HEK293 (cell line): ENCODE measurements around the gene TTC32.
A peak's percentile ranks its signal among the peaks of the same experiment; 100 is the strongest.

ENCODE experiments used
- CTCF ChIA-PET: fragments of 350-600 bp; formaldehyde crosslinking; extraction: SDS; loops from one replicate; lab custom pipeline; 2021; ENCODE audit warnings: antibody characterized with exemption; lab: Yijun Ruan, JAX
- POLR2A ChIA-PET: fragments of 300-600 bp; formaldehyde crosslinking; extraction: SDS; loops from one replicate; lab custom pipeline; 2020; ENCODE audit warnings: antibody characterized with exemption, inconsistent platforms; lab: Yijun Ruan, JAX
- H3K27ac ChIP-seq: fragments of 200-500 bp; sonication (Bioruptor generic); 2 replicates; pipeline ENCODE4 v1.5.1; 2014; ENCODE audit warnings: low read depth, low read length, control low read depth, inconsistent platforms; ENCODE audit errors: extremely low read depth
- H3K36me3 ChIP-seq, 2 experiments: fragments of 200-500 bp in 1 of 2; sonication (Bioruptor generic) in 1 of 2; 1 replicate in 1 of 2; 2 replicates in 1 of 2; pipeline ENCODE4 v1.5.1; 2014 to 2017; ENCODE audit warnings: inconsistent platforms in 2 of 2, low read length in 2 of 2; ENCODE audit not compliant: control insufficient read depth in 2 of 2, insufficient read depth in 1 of 2
- H3K4me1 ChIP-seq: fragments of 200-500 bp; sonication (Bioruptor generic); 2 replicates; pipeline ENCODE4 v1.5.1; 2014; ENCODE audit warnings: mild to moderate bottlenecking, low read length, inconsistent platforms; ENCODE audit not compliant: control insufficient read depth, insufficient read depth
- H3K4me3 ChIP-seq: 2 replicates; pipeline ENCODE4 v1.5.1; 2011; ENCODE audit warnings: low read depth, mild to moderate bottlenecking, control low read depth, low read length, moderate library complexity
- H3K9me3 ChIP-seq: fragments of 200-500 bp; sonication (Bioruptor generic); 2 replicates; pipeline ENCODE4 v1.5.1; 2014; ENCODE audit warnings: low read depth, low read length, inconsistent platforms; ENCODE audit not compliant: control insufficient read depth, insufficient read depth
- FEZF1 ChIP-seq: fragments of 450-650 bp; formaldehyde crosslinking; IDR thresholded peaks from 2 replicates; pipeline ENCODE4 v1.5.1; 2016; ENCODE audit warnings: missing biosample characterization, missing genetic modification characterization
- HOXD13 ChIP-seq: sonication (generic); formaldehyde crosslinking; IDR thresholded peaks from 2 replicates; pipeline ENCODE4 v1.8.0; 2022; ENCODE audit warnings: missing genetic modification reagents, borderline replicate concordance
- KLF9 ChIP-seq: fragments of 450-650 bp; formaldehyde crosslinking; IDR thresholded peaks from 2 replicates; pipeline ENCODE4 v1.5.1; 2016; ENCODE audit warnings: missing biosample characterization, missing genetic modification characterization, low read depth
- ZNF157 ChIP-seq: fragments of 450-650 bp; formaldehyde crosslinking; IDR thresholded peaks from 2 replicates; pipeline ENCODE4 v1.5.1; 2016; ENCODE audit warnings: missing biosample characterization, missing genetic modification characterization
- ZNF16 ChIP-seq: fragments of 450-650 bp; formaldehyde crosslinking; IDR thresholded peaks from 2 replicates; pipeline ENCODE4 v1.5.1; 2016; ENCODE audit warnings: low read depth, missing biosample characterization, missing genetic modification characterization
- ZNF19 ChIP-seq: fragments of 450-650 bp; formaldehyde crosslinking; IDR thresholded peaks from 2 replicates; pipeline ENCODE4; 2016; ENCODE audit warnings: missing biosample characterization, missing genetic modification characterization, low read depth
- ZNF341 ChIP-seq: fragments of 450-650 bp; formaldehyde crosslinking; IDR thresholded peaks from 2 replicates; pipeline ENCODE4; 2016; ENCODE audit warnings: low read depth, missing biosample characterization, missing genetic modification characterization
- ZNF366 ChIP-seq: fragments of 450-650 bp; formaldehyde crosslinking; conservative IDR thresholded peaks from 2 replicates; pipeline ENCODE4 v1.5.1; 2016; ENCODE audit warnings: missing biosample characterization, missing genetic modification characterization
- ZNF600 ChIP-seq: fragments of 450-650 bp; formaldehyde crosslinking; IDR thresholded peaks from 2 replicates; pipeline ENCODE4 v1.5.1; 2016; ENCODE audit warnings: missing biosample characterization, missing genetic modification characterization
- ZNF768 ChIP-seq: fragments of 450-650 bp; formaldehyde crosslinking; IDR thresholded peaks from 2 replicates; pipeline ENCODE4 v1.5.1; 2018; ENCODE audit warnings: missing biosample characterization, mild to moderate bottlenecking, missing genetic modification characterization
- ZNF837 ChIP-seq: fragments of 450-650 bp; formaldehyde crosslinking; IDR thresholded peaks from 2 replicates; pipeline ENCODE4 v1.5.1; 2016; ENCODE audit warnings: missing biosample characterization, missing genetic modification characterization
- ZSCAN16 ChIP-seq: fragments of 450-650 bp; formaldehyde crosslinking; IDR thresholded peaks from 2 replicates; pipeline ENCODE4 v1.5.1; 2016; ENCODE audit warnings: missing biosample characterization, missing genetic modification characterization
- ZSCAN30 ChIP-seq: fragments of 450-650 bp; IDR thresholded peaks from 2 replicates; pipeline ENCODE4 v1.5.1; 2018; ENCODE audit warnings: missing biosample characterization, mild to moderate bottlenecking, missing genetic modification characterization, moderate library complexity
- TF ChIP-seq, protein P1 (sequence below): fragments of 450-650 bp; formaldehyde crosslinking; IDR thresholded peaks from 2 replicates; pipeline ENCODE4 v1.5.1; 2016; ENCODE audit warnings: missing biosample characterization, missing genetic modification characterization
- TF ChIP-seq, protein P2 (sequence below): fragments of 450-650 bp; formaldehyde crosslinking; IDR thresholded peaks from 2 replicates; pipeline ENCODE4 v1.5.1; 2017; ENCODE audit warnings: missing biosample characterization, missing genetic modification characterization
- TF ChIP-seq, protein P3 (sequence below): fragments of 450-650 bp; formaldehyde crosslinking; IDR thresholded peaks from 2 replicates; pipeline ENCODE4 v1.5.1; 2016; ENCODE audit warnings: missing biosample characterization, missing genetic modification characterization
- TF ChIP-seq, protein P4 (sequence below): fragments of 450-650 bp; formaldehyde crosslinking; IDR thresholded peaks from 2 replicates; pipeline ENCODE4 v1.5.1; 2016; ENCODE audit warnings: missing biosample characterization, missing genetic modification characterization

TTC32 gene

GRCh38 chr2:19914266-19914975 lies 12.6 kb upstream of the TTC32 start (continued):
- no peak for TF ChIP-seq ZNF600
- TF ChIP-seq KLF9 (tag by site-specific recombination): no peak
- TF ChIP-seq HOXD13 (CRISPR knock-in tag): no peak

DNA sequence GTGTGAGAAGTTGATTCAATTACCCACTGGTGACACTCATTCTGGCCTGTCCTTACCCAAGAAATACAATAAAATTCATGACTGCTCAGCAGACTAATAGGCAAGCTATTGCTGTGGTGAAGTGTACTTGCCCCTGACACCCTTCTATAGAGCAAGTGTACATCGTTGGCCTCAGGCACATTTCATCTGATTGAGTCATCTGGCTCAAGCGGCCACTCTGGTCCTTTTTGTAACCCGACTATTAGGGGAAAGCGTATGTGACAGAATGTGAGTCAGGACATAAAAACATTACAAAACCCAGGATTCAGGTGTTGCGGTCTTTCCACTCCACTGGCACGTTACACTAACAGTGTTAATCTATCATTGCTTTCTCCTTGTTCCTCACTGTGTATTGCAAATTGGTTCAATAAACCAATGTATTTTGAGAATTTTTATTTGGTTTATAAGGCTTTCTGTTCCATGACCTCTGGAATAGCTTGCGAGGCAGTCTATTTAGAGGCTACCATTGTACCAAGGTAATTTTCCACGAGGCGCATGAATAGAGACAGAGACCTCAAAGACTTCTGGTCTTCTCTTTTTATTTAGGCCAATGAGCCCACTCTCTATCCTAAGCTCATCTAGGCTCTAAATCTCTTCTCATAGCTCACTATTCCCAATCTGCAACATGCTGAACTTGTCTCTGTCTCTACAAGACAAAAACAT lies 10.2 kb upstream of the TTC32 start:
- Histone ChIP-seq H3K9me3 (no peaks in the 10 kb centered on the region), H3K36me3 (no peaks in the 10 kb centered on the region), H3K27ac (no peak overlapping the region), H3K4me3 (no peak overlapping the region), H3K4me1 (0 out of 2 replicates have a peak, but pooled peaks cover 2% of the 10 kb centered on the region)
- TF ChIP-seq FEZF1 (tag by site-specific recombination): peak; percentile 9; the same call in 1 of the 2 replicates
- TF ChIP-seq ZSCAN16 (tag by site-specific recombination): no peak
- CTCF ChIA-PET: interaction anchor here (0.7 kb wide), 1 partner anchor 24 kb away, joined by 3 read pairs; no protein-coding TSS in a partner anchor
- POLR2A ChIA-PET: interaction anchor here (0.8 kb wide), 2 partner anchors 11 to 12 kb away, joined by 3 read pairs; partner anchors contain the start of gene TTC32

DNA sequence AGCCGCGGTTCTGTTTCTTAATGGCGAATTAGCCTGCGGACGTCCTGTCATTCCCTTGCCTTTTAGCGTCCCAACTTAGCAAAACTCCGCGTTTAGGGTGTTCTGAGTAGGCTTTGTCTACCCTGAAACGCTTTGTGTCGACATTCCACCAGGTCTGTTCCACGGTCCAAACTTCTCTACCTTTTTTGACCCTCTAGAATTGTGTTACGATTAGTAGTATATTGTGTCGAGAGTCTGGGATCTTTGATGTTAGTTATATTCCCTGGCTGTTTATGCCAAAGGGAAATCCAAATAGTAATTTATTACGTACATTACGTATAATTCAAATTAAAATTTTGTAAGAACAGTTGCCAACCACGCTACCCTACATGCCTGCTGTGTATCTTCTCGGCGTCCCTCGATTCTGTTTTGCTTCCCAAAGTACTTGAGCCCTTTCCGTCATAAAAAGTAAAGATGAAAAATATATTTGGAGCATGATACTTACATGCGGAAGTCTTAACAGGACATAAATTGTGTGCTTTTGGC lies 495 bp upstream of the TTC32 start:
- peak overlapping the region; percentile 82 for H3K27ac ChIP-seq
- ChIA-PET CTCF (interaction anchor here (0.7 kb wide), 1 partner anchor 1067 kb away, joined by 4 read pairs; no protein-coding TSS in a partner anchor), POLR2A (interaction anchor here (0.6 kb wide), 1 partner anchor 140 kb away, joined by 3 read pairs; no protein-coding TSS in a partner anchor)
- TF ChIP-seq ZSCAN30 (tag by site-specific recombination): no peak
- no peak for TF ChIP-seq ZNF157 (tag by site-specific recombination)
- TF ChIP-seq ZNF341 (tag by site-specific recombination): 0 out of 2 replicates have a peak, but pooled peaks have one; percentile 6
- TF ChIP-seq, protein P1, sequence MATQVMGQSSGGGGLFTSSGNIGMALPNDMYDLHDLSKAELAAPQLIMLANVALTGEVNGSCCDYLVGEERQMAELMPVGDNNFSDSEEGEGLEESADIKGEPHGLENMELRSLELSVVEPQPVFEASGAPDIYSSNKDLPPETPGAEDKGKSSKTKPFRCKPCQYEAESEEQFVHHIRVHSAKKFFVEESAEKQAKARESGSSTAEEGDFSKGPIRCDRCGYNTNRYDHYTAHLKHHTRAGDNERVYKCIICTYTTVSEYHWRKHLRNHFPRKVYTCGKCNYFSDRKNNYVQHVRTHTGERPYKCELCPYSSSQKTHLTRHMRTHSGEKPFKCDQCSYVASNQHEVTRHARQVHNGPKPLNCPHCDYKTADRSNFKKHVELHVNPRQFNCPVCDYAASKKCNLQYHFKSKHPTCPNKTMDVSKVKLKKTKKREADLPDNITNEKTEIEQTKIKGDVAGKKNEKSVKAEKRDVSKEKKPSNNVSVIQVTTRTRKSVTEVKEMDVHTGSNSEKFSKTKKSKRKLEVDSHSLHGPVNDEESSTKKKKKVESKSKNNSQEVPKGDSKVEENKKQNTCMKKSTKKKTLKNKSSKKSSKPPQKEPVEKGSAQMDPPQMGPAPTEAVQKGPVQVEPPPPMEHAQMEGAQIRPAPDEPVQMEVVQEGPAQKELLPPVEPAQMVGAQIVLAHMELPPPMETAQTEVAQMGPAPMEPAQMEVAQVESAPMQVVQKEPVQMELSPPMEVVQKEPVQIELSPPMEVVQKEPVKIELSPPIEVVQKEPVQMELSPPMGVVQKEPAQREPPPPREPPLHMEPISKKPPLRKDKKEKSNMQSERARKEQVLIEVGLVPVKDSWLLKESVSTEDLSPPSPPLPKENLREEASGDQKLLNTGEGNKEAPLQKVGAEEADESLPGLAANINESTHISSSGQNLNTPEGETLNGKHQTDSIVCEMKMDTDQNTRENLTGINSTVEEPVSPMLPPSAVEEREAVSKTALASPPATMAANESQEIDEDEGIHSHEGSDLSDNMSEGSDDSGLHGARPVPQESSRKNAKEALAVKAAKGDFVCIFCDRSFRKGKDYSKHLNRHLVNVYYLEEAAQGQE (tag by site-specific recombination): 0 out of 2 replicates have a peak, but pooled peaks have one; percentile 7
- TF ChIP-seq, protein P2, sequence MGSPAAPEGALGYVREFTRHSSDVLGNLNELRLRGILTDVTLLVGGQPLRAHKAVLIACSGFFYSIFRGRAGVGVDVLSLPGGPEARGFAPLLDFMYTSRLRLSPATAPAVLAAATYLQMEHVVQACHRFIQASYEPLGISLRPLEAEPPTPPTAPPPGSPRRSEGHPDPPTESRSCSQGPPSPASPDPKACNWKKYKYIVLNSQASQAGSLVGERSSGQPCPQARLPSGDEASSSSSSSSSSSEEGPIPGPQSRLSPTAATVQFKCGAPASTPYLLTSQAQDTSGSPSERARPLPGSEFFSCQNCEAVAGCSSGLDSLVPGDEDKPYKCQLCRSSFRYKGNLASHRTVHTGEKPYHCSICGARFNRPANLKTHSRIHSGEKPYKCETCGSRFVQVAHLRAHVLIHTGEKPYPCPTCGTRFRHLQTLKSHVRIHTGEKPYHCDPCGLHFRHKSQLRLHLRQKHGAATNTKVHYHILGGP: no peak
- TF ChIP-seq ZNF768 (tag by site-specific recombination): no peak
- 0 out of 2 replicates have a peak, but pooled peaks have one; percentile 3 for TF ChIP-seq ZNF366 (tag by site-specific recombination)
- TF ChIP-seq ZNF837 (tag by site-specific recombination): no peak
- no peak for TF ChIP-seq ZNF16 (tag by site-specific recombination)
- TF ChIP-seq, protein P3, sequence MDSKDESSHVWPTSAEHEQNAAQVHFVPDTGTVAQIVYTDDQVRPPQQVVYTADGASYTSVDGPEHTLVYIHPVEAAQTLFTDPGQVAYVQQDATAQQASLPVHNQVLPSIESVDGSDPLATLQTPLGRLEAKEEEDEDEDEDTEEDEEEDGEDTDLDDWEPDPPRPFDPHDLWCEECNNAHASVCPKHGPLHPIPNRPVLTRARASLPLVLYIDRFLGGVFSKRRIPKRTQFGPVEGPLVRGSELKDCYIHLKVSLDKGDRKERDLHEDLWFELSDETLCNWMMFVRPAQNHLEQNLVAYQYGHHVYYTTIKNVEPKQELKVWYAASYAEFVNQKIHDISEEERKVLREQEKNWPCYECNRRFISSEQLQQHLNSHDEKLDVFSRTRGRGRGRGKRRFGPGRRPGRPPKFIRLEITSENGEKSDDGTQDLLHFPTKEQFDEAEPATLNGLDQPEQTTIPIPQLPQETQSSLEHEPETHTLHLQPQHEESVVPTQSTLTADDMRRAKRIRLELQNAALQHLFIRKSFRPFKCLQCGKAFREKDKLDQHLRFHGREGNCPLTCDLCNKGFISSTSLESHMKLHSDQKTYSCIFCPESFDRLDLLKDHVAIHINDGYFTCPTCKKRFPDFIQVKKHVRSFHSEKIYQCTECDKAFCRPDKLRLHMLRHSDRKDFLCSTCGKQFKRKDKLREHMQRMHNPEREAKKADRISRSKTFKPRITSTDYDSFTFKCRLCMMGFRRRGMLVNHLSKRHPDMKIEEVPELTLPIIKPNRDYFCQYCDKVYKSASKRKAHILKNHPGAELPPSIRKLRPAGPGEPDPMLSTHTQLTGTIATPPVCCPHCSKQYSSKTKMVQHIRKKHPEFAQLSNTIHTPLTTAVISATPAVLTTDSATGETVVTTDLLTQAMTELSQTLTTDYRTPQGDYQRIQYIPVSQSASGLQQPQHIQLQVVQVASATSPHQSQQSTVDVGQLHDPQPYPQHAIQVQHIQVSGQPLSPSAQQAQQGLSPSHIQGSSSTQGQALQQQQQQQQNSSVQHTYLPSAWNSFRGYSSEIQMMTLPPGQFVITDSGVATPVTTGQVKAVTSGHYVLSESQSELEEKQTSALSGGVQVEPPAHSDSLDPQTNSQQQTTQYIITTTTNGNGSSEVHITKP (tag by site-specific recombination): no peak
- TF ChIP-seq, protein P4, sequence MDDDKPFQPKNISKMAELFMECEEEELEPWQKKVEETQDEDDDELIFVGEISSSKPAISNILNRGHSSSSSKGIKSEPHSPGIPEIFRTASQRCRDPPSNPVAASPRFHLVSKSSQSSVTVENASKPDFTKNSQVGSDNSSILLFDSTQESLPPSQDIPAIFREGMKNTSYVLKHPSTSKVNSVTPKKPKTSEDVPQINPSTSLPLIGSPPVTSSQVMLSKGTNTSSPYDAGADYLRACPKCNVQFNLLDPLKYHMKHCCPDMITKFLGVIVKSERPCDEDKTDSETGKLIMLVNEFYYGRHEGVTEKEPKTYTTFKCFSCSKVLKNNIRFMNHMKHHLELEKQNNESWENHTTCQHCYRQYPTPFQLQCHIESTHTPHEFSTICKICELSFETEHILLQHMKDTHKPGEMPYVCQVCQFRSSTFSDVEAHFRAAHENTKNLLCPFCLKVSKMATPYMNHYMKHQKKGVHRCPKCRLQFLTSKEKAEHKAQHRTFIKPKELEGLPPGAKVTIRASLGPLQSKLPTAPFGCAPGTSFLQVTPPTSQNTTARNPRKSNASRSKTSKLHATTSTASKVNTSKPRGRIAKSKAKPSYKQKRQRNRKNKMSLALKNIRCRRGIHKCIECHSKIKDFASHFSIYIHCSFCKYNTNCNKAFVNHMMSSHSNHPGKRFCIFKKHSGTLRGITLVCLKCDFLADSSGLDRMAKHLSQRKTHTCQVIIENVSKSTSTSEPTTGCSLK: no peak
- no peak for TF ChIP-seq ZNF19 (tag by site-specific recombination)

More for the DNA sequence above, 495 bp upstream of the TTC32 start:
- no peaks in the 10 kb centered on the region for H3K9me3 ChIP-seq
- peaks cover 15% of the 10 kb centered on the region for H3K4me1 ChIP-seq
- H3K36me3 ChIP-seq: no peaks in the 10 kb centered on the region
- H3K4me3 ChIP-seq: peak overlapping the region; percentile 93
